NCI-H345 treated with DMSO at 0.1 percent for 48 hours (cell line): ENCODE measurements around the gene F12.

Experiments used
- DNase-seq: peaks from one replicate; lab custom pipeline; 2025; ENCODE audit not compliant: unreplicated experiment; lab: John Stamatoyannopoulos, UW

F12 gene

DNA sequence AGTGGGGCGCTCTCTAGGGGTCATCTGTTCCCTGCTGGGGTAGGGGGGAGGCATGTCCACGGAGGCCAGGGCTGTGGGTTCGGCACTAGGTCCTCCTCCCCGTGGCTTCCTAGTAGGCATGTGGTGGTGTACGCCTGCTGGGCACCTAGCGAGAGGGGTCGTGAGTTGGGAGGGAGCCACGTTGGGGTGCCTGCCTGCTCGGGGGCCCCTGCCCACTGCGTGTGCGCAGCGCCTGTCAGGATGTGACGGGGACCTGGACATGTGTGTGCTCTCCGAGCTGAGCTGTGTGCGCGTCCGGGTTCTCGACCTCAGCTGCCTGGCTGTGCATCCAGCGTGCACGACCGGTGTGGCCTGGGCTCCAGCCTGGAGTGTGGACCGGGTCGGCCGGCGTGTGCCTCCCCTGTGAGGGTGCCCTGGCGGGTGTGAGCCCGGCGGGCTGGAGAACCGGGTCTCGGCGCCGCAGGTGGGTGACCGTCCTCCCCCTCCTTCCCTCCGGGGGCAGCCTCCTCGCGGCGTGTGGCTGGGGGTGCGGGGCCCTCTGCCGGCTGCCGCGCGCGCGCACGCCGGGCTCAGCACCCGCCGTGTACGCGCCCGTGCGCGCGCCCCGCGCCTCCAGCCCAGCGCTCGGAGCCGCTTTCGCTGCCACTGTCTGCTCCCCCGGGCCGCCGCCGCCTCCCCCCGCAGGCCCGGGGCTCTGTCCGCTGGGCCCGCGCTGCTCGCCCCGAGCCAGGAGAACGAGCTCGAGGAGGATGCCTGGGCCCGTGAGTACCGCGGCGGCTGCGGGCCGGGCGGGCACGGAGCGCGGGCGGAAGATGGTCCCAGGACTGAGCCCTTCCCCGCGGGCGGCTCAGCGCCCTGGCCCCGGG, 37.1 kb upstream of the F12 start, which contains the start of gene PRR7:
PRR7 (plus strand) TSS at position 615 of the 866 bp plus-strand sequence. CDS start 8,254 bp downstream, outside the sequence.
- peak; percentile 56 for DNase-seq

DNA sequence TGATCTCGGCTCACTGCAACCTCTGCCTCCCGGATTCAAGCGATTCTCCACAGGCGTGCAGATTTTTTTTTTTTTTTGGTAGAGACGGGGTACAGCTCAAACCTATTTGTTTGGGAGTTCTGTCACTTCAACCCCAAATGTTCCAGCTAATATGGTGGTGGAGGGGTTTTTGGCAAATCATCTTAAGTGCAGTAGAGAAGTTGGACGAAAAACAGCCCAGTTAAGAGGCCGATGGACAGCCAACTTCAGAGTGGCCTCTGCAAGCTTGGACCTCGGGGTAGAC, 36.5 kb upstream of the F12 start:
- no peak for DNase-seq

DNA sequence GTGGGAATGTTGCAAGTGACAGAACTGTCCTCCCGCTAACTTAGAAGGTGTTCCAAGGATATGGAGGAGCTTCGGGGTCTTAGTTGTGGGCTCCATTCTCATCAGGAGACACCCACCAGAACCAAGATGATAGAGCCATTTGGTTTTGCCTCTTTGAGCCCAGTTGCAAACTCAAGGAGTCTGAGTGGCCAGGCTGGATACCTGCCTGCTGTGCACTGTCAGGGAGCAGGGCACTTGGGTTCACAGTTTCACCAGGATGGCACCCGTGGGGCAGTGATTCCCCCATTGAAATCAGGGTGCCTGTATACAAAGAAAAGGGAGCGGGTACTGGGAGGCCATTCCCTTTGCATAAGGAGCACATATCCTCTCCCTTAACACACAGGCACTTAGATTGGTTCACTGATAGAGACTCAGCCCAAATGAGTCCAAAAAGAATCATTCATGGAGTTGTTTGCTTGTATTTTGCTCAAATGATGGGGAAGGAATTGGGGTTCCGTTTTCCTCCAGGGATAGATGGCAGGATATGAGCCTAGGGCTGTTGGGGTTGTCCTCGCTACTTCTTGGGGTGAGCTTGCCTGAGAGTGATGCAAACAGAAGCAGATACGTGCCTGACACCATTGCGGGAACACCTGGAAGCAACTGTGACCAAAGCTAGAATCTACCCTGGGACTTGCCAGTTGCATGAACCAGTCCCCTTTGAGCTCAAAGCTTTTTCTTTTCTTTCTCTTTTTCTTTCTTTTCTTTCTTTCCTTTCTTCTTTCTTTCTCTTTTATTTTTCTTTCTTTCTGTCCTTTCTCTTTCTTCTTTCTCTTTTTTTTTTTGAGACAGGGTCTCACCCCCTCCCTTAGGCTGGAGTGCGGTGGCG, 35.9 kb upstream of the F12 start:
- no peak for DNase-seq

DNA sequence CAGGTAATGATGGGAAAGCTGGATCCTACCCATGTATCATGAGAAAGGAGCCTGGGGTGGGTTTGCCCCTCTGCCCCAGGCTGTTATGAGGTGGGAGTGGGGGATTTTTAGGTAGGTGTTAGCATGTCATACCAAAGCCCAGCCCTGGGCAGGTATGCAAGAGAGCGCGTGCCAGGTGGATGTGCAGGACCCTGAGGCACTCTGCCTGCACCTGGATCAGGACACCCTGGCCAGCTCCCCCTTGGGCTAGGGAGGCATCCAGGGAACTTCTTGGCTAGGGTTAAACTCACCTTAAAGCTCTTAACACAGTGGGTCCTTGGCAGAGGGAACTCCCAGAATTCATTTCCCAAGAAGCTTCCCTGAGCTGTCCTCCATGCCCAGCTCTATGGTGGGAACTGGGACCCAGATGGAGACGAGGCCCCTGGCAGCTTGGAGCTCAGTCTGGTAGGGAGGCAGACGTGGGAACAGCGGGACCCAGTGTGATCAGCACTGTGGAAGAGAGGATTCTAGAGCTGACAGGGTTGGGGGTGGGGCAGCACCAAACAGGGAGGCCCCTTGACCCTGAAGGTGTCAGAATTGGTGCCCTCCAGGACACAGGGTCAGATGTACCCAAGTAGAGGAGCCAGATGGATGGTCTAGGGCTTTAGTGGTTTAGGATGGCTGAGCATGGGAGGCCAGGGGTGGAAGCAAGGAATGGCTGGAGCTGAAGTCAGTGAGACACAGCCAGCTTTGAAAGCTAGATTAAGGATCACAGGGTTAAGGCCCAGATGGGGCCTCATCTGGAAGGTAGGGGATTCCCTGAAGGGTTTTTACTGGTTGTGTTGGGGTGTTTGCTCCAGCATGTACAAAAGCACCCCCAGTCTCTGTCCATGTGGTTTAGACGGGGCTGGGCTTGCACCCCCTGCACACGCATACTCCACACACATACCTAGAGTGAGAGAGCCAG, 35.0 kb upstream of the F12 start:
- no peak for DNase-seq

DNA sequence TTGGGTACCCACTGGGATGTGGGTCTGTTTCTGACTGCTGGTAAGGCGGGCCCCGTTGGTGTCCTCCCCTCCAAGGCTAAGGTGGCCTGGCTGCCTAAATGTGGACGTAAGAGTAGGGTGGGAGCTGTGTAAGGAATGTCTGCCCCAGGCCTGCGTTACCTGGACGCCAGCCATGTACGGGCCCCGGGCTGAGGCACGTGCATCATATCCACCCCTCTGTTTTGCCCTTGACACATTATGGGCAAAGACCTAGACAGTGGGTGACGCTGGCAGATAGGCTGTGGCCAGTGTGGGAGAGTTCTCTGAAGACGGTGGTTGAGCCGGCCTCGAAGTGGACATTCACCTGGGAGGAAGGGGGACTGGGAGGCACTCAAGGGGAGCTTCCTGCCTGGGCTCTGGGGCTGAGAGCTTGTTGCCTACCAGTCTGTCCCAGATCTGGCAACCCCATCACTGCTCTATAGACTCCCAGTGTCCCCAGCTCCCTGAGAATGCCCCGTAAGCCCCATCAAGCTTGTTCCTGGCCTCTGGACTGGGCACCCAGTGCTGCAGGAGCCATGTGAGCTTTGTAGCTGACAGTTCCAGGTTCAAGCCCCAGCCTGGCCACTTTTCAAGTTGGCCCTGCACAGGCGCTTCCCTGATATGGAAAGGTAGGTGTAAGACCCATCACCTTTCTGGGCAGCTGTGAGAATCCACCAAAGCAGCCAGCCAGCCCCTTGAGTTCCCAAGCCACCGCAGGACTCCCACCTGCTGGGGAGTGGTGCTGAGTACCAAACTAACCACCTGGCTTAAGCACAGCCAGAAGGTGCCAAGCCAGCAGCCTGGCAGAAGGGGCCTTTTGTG, 34.0 kb upstream of the F12 start:
- no peak for DNase-seq

DNA sequence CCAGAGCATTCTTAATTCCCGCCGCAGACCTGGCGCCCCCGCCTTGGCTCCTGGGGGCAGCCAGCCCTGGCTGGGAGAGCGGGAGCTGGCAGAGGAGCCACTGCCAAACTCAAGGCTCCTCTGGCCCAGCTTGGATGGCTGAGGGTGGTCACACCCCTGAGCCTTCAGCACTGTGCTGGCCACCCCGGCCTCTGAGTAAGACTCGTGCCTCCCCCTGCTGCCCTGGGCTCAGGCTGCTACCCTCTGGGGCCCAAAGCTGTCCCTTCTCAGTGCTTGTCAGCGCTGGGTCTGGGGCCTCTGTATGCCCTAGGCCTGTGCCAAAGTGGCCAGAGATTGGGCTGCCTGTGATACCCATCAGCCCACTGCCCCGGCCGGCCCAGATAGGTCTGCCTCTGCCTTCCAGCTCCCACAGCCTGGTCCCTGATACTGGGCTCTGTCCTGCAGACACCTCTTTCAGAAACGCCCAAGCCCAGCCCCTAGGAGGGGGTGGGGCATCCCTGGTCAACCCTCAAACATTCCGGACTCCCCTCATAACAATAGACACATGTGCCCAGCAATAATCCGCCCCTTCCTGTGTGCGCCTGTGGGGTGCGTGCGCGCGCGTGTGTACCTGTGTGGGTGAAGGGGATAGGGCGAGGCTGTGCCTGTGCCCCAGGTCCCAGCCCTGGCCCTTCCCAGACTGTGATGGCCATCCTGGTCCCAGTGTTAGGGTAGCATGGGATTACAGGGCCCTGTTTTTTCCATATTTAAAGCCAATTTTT, 32.9 kb upstream of the F12 start:
- DNase-seq, result no peak

DNA sequence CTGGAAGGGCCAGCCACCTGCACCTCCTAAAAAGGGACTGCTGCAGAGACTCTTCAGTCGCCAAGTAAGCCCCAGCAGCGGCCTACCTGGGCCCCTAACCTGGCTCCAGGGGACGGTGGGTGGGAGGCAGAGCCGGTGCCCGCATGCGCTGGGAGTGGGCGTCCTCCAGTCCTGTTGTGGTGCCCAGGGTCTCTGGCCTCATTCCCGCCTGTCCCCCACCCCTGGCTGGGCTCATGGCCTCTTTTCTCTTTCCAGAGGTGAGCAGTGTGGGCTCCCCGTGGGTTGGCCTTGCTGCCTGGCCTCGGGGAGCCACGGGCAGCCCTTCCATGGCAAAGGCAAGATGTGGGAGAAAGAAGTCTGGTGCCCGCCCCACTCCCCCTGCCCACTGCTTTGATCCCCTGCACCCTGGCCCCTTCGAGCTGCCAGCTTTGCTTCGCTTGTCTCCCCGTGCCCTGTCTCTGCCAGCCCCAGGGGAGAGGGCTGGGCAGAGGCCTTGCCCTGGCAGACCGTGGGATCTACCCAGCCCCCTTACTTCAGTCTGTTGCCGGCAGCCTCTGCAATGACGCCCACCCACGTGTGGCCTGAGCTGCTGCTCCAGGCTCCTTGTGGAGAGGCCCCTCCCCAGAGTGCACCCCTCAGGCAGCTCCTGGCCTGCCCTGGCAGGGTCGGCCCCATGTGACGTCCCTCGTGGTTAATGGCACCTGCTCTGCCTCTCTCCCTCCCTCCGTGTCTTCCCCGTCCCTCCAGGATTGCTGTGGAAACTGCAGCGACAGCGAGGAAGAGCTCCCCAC, 31.8 kb upstream of the F12 start:
- DNase-seq, result no peak

DNA sequence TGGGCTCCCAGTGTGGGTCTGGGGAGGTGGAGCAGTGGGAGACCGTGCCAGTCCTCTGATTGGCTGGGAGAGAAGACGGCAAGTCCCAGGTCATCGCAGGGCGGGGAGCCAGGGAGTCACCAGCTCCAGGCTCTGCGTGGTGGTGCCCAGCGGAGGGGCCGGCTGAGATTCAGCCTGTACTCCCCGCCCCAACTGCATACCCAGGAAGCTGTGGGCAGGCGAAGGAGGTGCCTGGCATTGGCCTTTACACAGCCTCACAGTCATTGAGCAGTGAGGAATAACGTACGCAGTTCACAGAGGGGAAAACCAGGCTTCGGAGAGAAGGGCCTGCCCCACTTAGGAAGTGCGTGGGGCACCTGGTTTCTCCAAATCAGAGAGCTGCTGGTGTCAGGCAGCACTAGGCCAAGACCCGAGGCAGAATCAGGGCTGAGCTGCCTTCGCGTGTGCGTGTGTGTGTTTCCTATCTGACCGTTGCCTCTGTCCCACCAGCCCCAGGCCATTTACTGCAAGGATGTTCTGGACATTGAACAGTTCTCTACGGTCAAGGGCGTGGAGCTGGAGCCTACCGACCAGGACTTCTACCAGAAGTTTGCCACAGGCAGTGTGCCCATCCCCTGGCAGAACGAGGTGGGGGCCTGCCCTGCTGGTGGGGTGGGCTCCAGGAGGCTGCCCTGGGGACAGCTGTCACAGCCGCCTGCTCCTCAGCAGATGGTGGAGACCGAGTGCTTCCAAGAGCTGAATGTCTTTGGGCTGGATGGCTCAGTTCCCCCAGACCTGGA, 31.0 kb upstream of the F12 start:
- no peak for DNase-seq

DNA sequence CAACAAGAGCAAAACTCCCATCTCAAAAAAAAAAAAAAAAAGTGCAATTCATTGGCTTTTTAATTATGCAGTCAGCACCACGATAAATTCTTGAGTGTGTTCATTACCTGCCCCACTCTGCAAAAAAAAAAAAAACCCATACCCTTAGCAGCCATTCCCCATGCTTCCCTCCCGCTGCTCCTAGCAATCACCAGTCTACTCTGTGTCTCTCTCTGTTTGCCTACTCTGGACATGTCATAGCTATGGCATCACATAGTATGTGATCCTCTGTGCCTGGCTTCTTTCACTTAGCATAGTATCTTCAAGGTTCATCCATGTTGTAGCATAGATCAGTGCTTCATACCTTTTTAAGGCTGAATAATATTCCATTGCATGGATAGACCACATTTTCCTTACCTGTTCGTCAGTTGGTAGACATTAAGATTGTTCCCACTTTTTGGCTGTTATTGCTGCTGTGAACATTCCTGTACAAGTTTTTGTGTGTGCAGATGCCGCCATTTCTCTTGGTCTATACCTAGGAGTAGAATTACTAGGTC, 30.2 kb upstream of the F12 start:
- no peak for DNase-seq

DNA sequence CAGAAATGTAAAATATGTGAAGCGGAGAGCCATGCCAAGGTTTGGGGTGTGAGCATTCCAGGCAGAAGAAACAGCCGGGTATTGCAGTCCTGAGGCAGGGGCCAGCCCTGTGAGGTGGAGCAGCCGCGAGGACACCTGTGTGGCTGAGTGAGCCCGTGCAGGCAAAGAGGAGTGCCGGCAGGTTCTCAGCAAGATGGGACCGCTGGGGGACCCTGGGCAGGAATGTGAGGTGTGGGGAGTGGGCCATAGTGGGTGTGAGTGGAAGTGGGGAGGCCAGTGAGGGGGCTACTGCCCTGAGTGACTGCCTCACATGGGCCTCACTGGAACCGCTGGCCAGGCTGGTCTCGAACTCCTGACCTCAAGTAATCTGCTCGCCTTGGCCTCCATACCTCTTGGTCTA, 29.1 kb upstream of the F12 start:
- no peak for DNase-seq

DNA sequence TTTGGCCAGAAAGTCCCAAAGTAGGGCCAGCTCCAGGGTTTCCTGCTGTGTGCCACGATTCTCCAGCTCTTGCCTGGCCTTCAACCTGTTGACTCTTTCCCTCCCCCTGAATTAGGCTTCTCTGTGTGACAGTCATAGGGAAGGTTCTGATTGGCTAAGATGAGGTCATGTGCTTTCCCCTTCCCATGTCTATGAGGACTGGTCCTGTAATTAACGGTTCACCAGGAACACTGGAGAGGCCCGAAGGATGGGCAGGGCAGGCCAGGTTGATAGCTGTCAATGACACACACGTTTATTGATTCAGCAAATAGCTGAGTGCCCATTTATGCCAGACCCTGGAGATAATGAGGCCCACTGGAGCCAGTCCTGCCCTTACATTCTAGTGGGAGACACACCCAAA, 28.3 kb upstream of the F12 start:
- no peak for DNase-seq

DNA sequence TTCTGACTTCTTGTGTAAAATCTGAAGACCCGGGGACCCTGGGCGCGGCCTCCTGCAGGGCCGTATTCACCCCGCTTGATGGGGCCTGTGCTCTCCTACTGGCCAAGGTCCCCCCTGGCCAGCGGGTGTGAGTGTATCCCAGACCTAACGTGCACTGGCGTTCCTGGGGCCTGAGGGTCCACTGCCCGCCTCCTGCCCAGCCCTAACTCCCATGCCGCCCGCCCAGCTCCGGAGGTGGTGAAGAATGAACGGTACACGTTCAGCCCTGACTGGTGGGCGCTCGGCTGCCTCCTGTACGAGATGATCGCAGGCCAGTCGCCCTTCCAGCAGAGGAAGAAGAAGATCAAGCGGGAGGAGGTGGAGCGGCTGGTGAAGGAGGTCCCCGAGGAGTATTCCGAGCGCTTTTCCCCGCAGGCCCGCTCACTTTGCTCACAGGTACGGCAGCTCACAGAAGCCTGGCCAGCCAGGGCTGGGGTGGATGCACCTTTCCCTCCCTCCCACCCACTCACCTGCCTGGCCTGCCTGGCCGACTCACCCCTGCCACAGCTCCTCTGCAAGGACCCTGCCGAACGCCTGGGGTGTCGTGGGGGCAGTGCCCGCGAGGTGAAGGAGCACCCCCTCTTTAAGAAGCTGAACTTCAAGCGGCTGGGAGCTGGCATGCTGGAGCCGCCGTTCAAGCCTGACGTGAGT, 26.6 kb upstream of the F12 start:
- no peak for DNase-seq

DNA sequence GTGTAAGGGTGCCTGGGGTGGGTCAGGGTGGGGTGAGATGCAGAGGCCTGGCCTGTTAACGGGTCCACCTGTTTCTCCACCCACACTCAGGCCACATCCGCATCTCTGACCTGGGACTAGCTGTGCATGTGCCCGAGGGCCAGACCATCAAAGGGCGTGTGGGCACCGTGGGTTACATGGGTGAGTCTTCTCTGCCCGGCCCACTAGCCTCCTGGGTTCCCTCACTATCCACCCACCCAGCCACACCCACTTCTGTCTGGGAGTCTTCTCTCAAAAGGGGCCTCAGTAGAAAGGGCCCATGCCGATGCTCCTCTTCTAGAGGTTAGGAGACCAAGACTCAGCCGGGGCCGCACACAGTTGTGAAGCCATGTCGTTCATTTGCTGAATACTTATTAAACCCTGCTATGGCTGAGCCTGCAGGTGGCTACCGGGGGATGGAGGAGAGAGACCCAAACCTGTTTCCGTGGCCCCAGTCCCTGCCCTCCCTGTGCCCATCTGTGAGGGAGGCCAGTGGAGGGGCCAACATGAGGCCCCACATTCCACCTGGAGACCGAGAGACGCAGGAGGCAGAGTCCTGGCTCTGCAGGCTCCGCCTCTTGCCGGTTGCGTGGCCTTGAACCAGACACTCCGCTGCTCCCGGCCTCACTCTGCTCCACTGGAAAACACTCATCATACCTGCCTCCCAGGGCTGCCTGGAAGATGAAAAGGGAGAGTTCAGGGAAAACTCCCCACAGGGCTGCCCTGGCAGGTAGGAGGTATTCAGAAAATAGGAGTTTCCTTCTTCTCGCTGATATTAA, 25.8 kb upstream of the F12 start:
- no peak for DNase-seq

DNA sequence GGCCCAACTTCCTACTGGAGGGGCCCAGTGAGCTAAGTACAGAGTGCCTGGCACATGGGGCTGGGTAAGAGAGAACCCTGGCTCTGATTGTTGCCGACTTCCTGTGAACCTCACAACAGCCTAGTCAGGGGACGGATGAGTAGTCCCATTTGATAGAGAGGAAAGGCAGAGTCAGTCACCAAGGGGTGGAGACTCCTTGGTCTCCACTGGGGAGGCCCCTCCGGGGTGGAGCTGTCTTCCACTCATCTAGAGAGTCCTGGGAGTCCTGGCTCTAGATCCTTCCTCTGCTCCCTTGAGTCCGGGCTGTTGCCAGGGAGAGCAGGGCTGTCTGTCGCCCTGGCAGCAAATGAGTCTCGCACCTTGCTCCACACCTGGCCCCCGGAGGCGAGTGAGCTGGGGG, 25.1 kb upstream of the F12 start:
- DNase-seq, result no peak

DNA sequence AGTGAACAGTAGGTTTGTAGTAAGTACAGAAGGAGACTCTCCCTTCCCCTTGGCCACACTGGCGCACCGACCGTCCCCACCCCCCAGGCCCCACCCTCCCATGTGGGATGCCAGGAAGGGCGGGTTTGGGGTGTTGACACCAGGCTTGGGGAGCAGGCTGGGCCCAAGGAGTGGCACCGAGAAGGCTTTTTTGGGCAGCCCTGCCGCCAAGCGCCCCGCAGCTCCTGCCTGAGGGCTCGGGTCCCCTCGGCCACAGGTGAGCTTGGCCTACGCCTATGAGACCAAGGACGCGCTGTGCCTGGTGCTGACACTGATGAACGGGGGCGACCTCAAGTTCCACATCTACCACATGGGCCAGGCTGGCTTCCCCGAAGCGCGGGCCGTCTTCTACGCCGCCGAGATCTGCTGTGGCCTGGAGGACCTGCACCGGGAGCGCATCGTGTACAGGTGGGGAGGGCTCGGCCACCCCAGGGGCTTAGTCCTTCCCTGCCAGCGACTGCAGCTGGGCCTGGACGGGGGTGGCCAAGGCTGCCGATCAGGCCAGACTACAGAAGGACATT, 24.4 kb upstream of the F12 start:
- no peak for DNase-seq
